ENCODE data around the gene ITGA2. TPM values are rescaled to one million over a fixed set of nuclear protein-coding genes. Genes with fewer than 3 reads are reported as not detected.
A peak's percentile ranks its signal among the peaks of the same experiment; 100 is the strongest.

Gene ITGA2
- total RNA-seq, 1 donor from 2014 or later: 35.0 TPM

DNA sequence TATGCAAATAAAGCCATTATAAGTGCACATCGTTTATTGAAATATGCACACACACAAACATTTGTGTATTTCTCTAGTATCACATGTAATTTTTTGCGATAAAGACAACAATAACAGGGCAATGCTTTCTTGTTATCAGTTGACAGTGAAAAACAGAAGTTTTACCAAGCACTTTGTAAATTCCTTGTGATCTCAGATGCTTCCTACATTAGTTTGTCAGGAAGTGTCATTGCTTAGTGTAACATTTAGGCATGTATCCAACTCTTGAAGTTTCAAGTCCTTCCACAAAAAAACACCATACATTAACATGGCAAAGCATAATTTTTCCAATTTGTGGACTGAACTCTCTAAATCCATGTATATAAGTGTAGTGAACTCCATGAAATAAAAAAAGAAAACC is 74.0 kb downstream of the ITGA2 start:
- Histone ChIP-seq H3K4me3 (ENCODE audit: low read depth, low read length) (no peak overlapping the region), H3K36me3 (ENCODE audit: control insufficient read depth, insufficient read depth, low read length) (peaks cover 10% of the 10 kb centered on the region), H3K27me3 (ENCODE audit: control insufficient read depth, insufficient read depth, low read length) (no peaks in the 10 kb centered on the region)
- DNase-seq (ENCODE audit: low read depth) (no peak), FAIRE-seq (no peak)
- TF ChIP-seq, protein P1, sequence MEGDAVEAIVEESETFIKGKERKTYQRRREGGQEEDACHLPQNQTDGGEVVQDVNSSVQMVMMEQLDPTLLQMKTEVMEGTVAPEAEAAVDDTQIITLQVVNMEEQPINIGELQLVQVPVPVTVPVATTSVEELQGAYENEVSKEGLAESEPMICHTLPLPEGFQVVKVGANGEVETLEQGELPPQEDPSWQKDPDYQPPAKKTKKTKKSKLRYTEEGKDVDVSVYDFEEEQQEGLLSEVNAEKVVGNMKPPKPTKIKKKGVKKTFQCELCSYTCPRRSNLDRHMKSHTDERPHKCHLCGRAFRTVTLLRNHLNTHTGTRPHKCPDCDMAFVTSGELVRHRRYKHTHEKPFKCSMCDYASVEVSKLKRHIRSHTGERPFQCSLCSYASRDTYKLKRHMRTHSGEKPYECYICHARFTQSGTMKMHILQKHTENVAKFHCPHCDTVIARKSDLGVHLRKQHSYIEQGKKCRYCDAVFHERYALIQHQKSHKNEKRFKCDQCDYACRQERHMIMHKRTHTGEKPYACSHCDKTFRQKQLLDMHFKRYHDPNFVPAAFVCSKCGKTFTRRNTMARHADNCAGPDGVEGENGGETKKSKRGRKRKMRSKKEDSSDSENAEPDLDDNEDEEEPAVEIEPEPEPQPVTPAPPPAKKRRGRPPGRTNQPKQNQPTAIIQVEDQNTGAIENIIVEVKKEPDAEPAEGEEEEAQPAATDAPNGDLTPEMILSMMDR (IDR thresholded peaks at IDR 0.05; ENCODE audit: insufficient read depth, low read length, severe bottlenecking): no peak

DNA sequence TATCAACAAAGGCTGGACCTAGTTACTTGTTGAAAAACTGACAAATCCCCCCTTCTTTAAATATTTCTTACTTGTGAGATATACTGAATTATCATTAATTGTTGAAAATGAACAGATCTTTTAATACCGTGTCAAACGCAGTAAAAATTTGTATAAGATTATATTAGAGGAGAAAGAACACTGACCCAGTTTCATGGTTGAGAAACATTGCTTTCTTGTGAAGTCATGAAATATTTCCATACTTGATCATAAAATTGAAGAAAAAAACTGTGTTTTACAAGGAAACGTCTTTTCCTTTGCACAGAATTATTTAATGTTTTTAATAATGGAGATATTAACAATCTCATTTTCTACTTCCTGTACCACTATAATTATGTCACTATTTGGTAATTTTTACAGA is 74.6 kb downstream of the ITGA2 start:
- no peak for FAIRE-seq
- peaks cover 10% of the 10 kb centered on the region for H3K36me3 ChIP-seq (ENCODE audit: control insufficient read depth, insufficient read depth, low read length)
- H3K27me3 ChIP-seq (ENCODE audit: control insufficient read depth, insufficient read depth, low read length): no peaks in the 10 kb centered on the region
- DNase-seq (ENCODE audit: low read depth): no peak
- TF ChIP-seq, protein P1 (IDR thresholded peaks at IDR 0.05; ENCODE audit: insufficient read depth, low read length, severe bottlenecking): no peak
- H3K4me3 ChIP-seq (ENCODE audit: low read depth, low read length): no peak overlapping the region

DNA sequence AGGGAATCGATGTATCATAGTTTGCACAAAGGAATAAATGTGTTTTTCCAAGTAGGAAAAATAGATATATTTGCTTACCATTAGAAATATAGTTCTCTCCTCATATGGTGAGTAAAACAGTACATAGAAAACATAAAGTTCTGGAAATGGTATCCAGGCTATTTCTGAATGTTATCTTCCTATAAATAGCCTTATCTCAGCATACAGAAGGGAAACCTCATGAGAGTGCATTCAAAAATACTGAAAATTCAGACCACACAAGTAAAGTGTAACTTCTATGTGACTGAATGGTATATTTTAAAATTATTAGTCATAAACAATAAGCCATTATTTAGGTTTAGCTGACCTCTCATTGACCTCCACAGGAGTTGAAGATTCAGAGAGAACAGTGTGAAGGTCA is 76.9 kb downstream of the ITGA2 start:
- peaks cover 8% of the 10 kb centered on the region for H3K36me3 ChIP-seq (ENCODE audit: control insufficient read depth, insufficient read depth, low read length)
- TF ChIP-seq, protein P1 (IDR thresholded peaks at IDR 0.05; ENCODE audit: insufficient read depth, low read length, severe bottlenecking): no peak

DNA sequence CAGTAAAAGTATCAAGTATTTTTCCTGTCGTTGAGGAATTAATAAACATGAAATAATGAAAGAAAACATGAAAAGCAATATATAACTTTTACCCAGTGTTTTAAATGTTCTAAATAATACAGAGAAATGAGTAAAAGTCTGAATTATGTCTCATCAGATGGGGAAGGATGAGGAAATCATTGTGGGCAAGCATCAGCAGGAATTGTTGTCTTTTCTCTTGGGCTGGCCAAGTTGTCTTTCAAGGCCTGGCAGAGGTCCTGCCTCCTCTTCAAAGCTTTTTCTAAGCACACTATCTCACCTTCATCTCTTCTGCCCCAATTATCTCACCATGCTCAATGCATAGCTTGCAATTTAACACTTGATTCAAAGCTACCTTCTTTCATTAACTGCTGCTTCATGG is 78.5 kb downstream of the ITGA2 start:
- no peaks in the 10 kb centered on the region for H3K27me3 ChIP-seq (ENCODE audit: control insufficient read depth, insufficient read depth, low read length)
- FAIRE-seq (no peak), DNase-seq (ENCODE audit: low read depth) (peak; percentile 30)
- H3K4me3 ChIP-seq (ENCODE audit: low read depth, low read length): no peak overlapping the region
- peaks cover 6% of the 10 kb centered on the region for H3K36me3 ChIP-seq (ENCODE audit: control insufficient read depth, insufficient read depth, low read length)
- TF ChIP-seq, protein P1 (IDR thresholded peaks at IDR 0.05; ENCODE audit: insufficient read depth, low read length, severe bottlenecking): no peak

More for the DNA sequence above, 76.9 kb downstream of the ITGA2 start:
- DNase-seq (ENCODE audit: low read depth) (no peak), FAIRE-seq (no peak)
- H3K4me3 ChIP-seq (ENCODE audit: low read depth, low read length): no peak overlapping the region
- H3K27me3 ChIP-seq (ENCODE audit: control insufficient read depth, insufficient read depth, low read length): no peaks in the 10 kb centered on the region

DNA sequence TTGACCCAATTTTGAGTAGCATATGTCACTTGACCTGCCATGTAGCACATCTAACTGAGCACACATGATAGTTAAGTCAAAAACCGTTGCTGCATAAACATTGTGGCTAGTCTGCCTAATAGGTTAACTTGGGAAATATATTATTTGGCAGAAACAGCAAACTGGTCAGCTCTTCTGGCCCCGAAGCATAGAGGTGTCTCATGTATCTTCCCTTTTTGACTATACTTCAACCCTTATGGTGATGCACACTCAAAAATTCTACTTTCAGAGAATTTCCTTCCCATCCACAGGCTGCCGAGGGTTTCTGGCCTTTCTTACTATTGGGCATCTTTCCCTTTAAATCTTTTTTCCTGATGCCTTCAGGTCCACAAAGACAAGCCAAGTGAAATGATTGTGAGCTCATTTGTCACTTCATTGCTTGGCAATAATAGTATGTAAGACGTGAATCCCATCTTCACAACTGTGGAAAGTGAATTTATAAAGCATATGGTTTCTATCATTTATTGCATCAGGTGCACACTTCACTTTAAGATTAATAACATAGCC is 79.2 kb downstream of the ITGA2 start:
- Histone ChIP-seq H3K4me3 (ENCODE audit: low read depth, low read length) (no peak overlapping the region), H3K36me3 (ENCODE audit: control insufficient read depth, insufficient read depth, low read length) (peaks cover 8% of the 10 kb centered on the region), H3K27me3 (ENCODE audit: control insufficient read depth, insufficient read depth, low read length) (no peaks in the 10 kb centered on the region)
- TF ChIP-seq, protein P1 (IDR thresholded peaks at IDR 0.05; ENCODE audit: insufficient read depth, low read length, severe bottlenecking): no peak
- FAIRE-seq (no peak), DNase-seq (ENCODE audit: low read depth) (no peak)

DNA sequence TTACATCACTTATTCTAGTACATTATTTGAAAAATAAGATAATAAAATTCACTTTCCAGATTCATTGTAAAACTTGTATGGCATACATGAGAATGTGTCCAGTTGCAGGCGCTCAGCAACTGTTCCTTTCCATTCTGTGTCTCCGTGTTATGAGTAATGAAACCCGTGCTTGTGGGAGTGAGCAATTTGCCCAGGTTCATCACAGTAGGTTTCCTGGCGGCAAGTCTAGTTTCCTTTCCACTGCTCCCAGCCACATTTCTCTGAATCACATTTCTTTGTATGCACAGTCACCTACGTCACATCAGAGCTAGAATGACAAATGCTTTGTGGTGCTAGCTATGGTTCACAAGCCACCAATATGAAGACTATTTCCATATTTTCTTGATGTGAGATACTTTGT is 80.5 kb downstream of the ITGA2 start:
- no peaks in the 10 kb centered on the region for H3K27me3 ChIP-seq (ENCODE audit: control insufficient read depth, insufficient read depth, low read length)
- no peak for FAIRE-seq
- TF ChIP-seq, protein P1 (IDR thresholded peaks at IDR 0.05; ENCODE audit: insufficient read depth, low read length, severe bottlenecking): no peak
- H3K4me3 ChIP-seq (ENCODE audit: low read depth, low read length): no peak overlapping the region
- H3K36me3 ChIP-seq (ENCODE audit: control insufficient read depth, insufficient read depth, low read length): peaks cover 13% of the 10 kb centered on the region
- DNase-seq (ENCODE audit: low read depth): peak; percentile 85
